Fibroblast of the conjunctiva (primary cell): ENCODE data around the gene SIMC1.
"Not testable (repeated sequence)": the region's sequence is repeated elsewhere in the genome, so short reads cannot be mapped to it uniquely, and the experiment has no call there.

ENCODE experiments used
- DNase-seq: peaks from one replicate; pipeline ENCODE4 v3.0.0-alpha.2; 2010; ENCODE audit warnings: low read depth

SIMC1 gene

GRCh38 chr5:176237971-176238644 is at the start of gene SIMC1:
TSS of gene SIMC1 (plus strand) at chr5:176238424. CDS start at chr5:176238509, 85 bp downstream.
- not testable (repeated sequence) for DNase-seq

GRCh38 chr5:176188506-176189193 is 49.6 kb upstream of the SIMC1 start:
- no peak for DNase-seq

- DNase-seq: no peak
Measured at GRCh38 chr5:176189857-176190256, 48.4 kb upstream of the SIMC1 start.

GRCh38 chr5:176190886-176191755 is 47.1 kb upstream of the SIMC1 start:
- no peak for DNase-seq

GRCh38 chr5:176192094-176192721 is 46.0 kb upstream of the SIMC1 start:
- no peak for DNase-seq

- DNase-seq: not testable (repeated sequence)
Measured at GRCh38 chr5:176192722-176193117, 45.5 kb upstream of the SIMC1 start.

GRCh38 chr5:176193636-176194035 is 44.6 kb upstream of the SIMC1 start:
- not testable (repeated sequence) for DNase-seq

- not testable (repeated sequence) for DNase-seq
Measured at GRCh38 chr5:176194238-176195083, 43.8 kb upstream of the SIMC1 start.

GRCh38 chr5:176195084-176195413 is 43.2 kb upstream of the SIMC1 start:
- not testable (repeated sequence) for DNase-seq

GRCh38 chr5:176195487-176196207 is 42.6 kb upstream of the SIMC1 start:
- not testable (repeated sequence) for DNase-seq

GRCh38 chr5:176196781-176197180 is 41.4 kb upstream of the SIMC1 start:
- not testable (repeated sequence) for DNase-seq

GRCh38 chr5:176197234-176197858 is 40.9 kb upstream of the SIMC1 start:
- not testable (repeated sequence) for DNase-seq

GRCh38 chr5:176198299-176198698 is 39.9 kb upstream of the SIMC1 start:
- not testable (repeated sequence) for DNase-seq

GRCh38 chr5:176198991-176199733 is 39.1 kb upstream of the SIMC1 start:
- not testable (repeated sequence) for DNase-seq

GRCh38 chr5:176199803-176200399 is 38.3 kb upstream of the SIMC1 start:
- DNase-seq: not testable (repeated sequence)

GRCh38 chr5:176201811-176202210 is 36.4 kb upstream of the SIMC1 start:
- DNase-seq: no peak

GRCh38 chr5:176203086-176203485 is 35.1 kb upstream of the SIMC1 start:
- no peak for DNase-seq

GRCh38 chr5:176203535-176203934 is 34.7 kb upstream of the SIMC1 start:
- not testable (repeated sequence) for DNase-seq

- not testable (repeated sequence) for DNase-seq
Measured at GRCh38 chr5:176214466-176215021, 23.7 kb upstream of the SIMC1 start.
